ENCODE results near the gene SMCR8. TPM values are rescaled to one million over a fixed set of nuclear protein-coding genes. Genes with fewer than 3 reads are reported as not detected.
"Not testable (repeated sequence)": the region's sequence is repeated elsewhere in the genome, so short reads cannot be mapped to it uniquely, and the experiment has no call there.

SMCR8 gene
- total RNA-seq, 4 donors from 2014 or later: 9.2 to 15.7 (median 12.4) TPM

- no peak for DNase-seq
- ATAC-seq: no peak
- H3K4me1 ChIP-seq: no peaks in the 10 kb centered on the region
- in situ Hi-C loops (cut with MboI; ENCODE audit: low sequenced_read_pairs in 4 of 4): no loop called here
- TF ChIP-seq POLR2A (IDR thresholded peaks at IDR 0.05) (no peak), CTCF (IDR thresholded peaks at IDR 0.05 in 4 of 5, conservative IDR thresholded peaks at IDR 0.05 in 1 of 5) (no peak)
- no peaks in the 10 kb centered on the region for H3K27me3 ChIP-seq
- intact Hi-C loops (cut with DNase I; ENCODE audit: low total_unique reads): no loop called here
- no peak overlapping the region for H3K27ac ChIP-seq
- peaks cover 0 to 90% of the 10 kb centered on the region in 2 donors for H3K36me3 ChIP-seq
- H3K4me3 ChIP-seq: no peak overlapping the region
- no peaks in the 10 kb centered on the region for H3K9me3 ChIP-seq
Measured at GRCh38 chr17:18285296-18285695, 29.8 kb upstream of the SMCR8 start.

- Histone ChIP-seq H3K4me1 (peaks cover 5 to 10% of the 10 kb centered on the region in 2 donors), H3K27ac (peak overlapping the region; percentile 57 to 75 (median 66)), H3K27me3 (no peaks in the 10 kb centered on the region), H3K4me3 (no peak overlapping the region), H3K36me3 (peaks cover 0 to 66% of the 10 kb centered on the region in 2 donors), H3K9me3 (no peaks in the 10 kb centered on the region)
- ATAC-seq: peak; percentile 78
- TF ChIP-seq POLR2A (IDR thresholded peaks at IDR 0.05) (no peak), CTCF (IDR thresholded peaks at IDR 0.05 in 4 of 5, conservative IDR thresholded peaks at IDR 0.05 in 1 of 5) (no peak)
- DNase-seq: peak in 1 of 2 donors; percentile 35
- in situ Hi-C loops (cut with MboI; ENCODE audit: low sequenced_read_pairs in 4 of 4): no loop called here
- intact Hi-C loops (cut with DNase I; ENCODE audit: low total_unique reads): no loop called here
Measured at GRCh38 chr17:18291718-18292540, 23.2 kb upstream of the SMCR8 start.

- H3K4me3 ChIP-seq; H3K27ac ChIP-seq; H3K27me3 ChIP-seq; in situ Hi-C loops (cut with MboI; ENCODE audit: low sequenced_read_pairs in 4 of 4); H3K9me3 ChIP-seq; H3K4me1 ChIP-seq; DNase-seq; intact Hi-C loops (cut with DNase I; ENCODE audit: low total_unique reads); ATAC-seq: not testable (repeated sequence)
- peaks cover 2 to 58% of the 10 kb centered on the region in 2 donors for H3K36me3 ChIP-seq
Measured at GRCh38 chr17:18298061-18298460, 17.0 kb upstream of the SMCR8 start.

GRCh38 chr17:18300725-18301480 is 14.2 kb upstream of the SMCR8 start:
- no peak for ATAC-seq

GRCh38 chr17:18303206-18303605 is 11.9 kb upstream of the SMCR8 start:
- intact Hi-C loops (cut with DNase I; ENCODE audit: low total_unique reads); in situ Hi-C loops (cut with MboI; ENCODE audit: low sequenced_read_pairs in 4 of 4); ATAC-seq; H3K27ac ChIP-seq; DNase-seq; H3K9me3 ChIP-seq; H3K4me3 ChIP-seq; H3K27me3 ChIP-seq; H3K4me1 ChIP-seq: not testable (repeated sequence)
- H3K36me3 ChIP-seq: peaks cover 2 to 91% of the 10 kb centered on the region in 2 donors

More at GRCh38 chr17:18300725-18301480, 14.2 kb upstream of the SMCR8 start:
- in situ Hi-C loops (cut with MboI; ENCODE audit: low sequenced_read_pairs in 4 of 4) (no loop called here), intact Hi-C loops (cut with DNase I; ENCODE audit: low total_unique reads) (no loop called here)
- TF ChIP-seq POLR2A (IDR thresholded peaks at IDR 0.05) (no peak), CTCF (IDR thresholded peaks at IDR 0.05 in 4 of 5, conservative IDR thresholded peaks at IDR 0.05 in 1 of 5) (no peak)
- no peak for DNase-seq
- H3K27ac ChIP-seq: no peak overlapping the region
- H3K36me3 ChIP-seq: peaks cover 2 to 76% of the 10 kb centered on the region in 2 donors
- no peaks in the 10 kb centered on the region for H3K9me3 ChIP-seq
- no peaks in the 10 kb centered on the region for H3K4me1 ChIP-seq
- H3K27me3 ChIP-seq: no peaks in the 10 kb centered on the region
- H3K4me3 ChIP-seq: no peak overlapping the region
